Endodermal cell (in vitro differentiated cells): ENCODE data around the gene LYST. TPM values are rescaled to one million over a fixed set of nuclear protein-coding genes. Genes with fewer than 3 reads are reported as not detected.

Source experiments
- DNase-seq: peaks from one replicate; pipeline ENCODE4 v3.0.0-alpha.2; 2017
- H3K27ac ChIP-seq: 2 replicates; pipeline ENCODE4 v1.5.1; 2013; ENCODE audit warnings: mild to moderate bottlenecking, low read depth, low read length, moderate library complexity
- H3K27me3 ChIP-seq: 2 replicates; pipeline ENCODE4 v1.6.1; 2013; ENCODE audit warnings: mild to moderate bottlenecking, low read length, moderate library complexity; ENCODE audit not compliant: insufficient read depth, control insufficient read depth, poor library complexity, severe bottlenecking
- H3K36me3 ChIP-seq: 2 replicates; pipeline ENCODE4 v1.7.0; 2013; ENCODE audit warnings: mild to moderate bottlenecking, low read length, moderate library complexity; ENCODE audit not compliant: control insufficient read depth, insufficient read depth
- H3K4me1 ChIP-seq: one replicate; pipeline ENCODE4 v1.7.0; 2013; ENCODE audit warnings: low read length; ENCODE audit not compliant: control insufficient read depth, insufficient read depth
- H3K4me3 ChIP-seq: 2 replicates; pipeline ENCODE4 v1.5.1; 2013; ENCODE audit warnings: mild to moderate bottlenecking, low read length, moderate library complexity
- H3K9ac ChIP-seq: 2 replicates; pipeline ENCODE4 v1.6.1; 2013; ENCODE audit warnings: mild to moderate bottlenecking, low read length, moderate library complexity; ENCODE audit not compliant: poor library complexity, severe bottlenecking; ENCODE audit errors: extremely low read depth
- H3K9me3 ChIP-seq: 2 replicates; pipeline ENCODE4 v1.6.1; 2013; ENCODE audit warnings: mild to moderate bottlenecking, low read length, moderate library complexity; ENCODE audit not compliant: control insufficient read depth
- H3K27ac Mint-ChIP-seq: 2 replicates; pipeline ENCODE4 v1.8.0; 2020; ENCODE audit warnings: mixed read lengths
- H3K27me3 Mint-ChIP-seq: 2 replicates; pipeline ENCODE4 v1.8.0; 2021; ENCODE audit warnings: mild to moderate bottlenecking, mixed read lengths; ENCODE audit not compliant: insufficient read depth
- H3K36me3 Mint-ChIP-seq: 2 replicates; pipeline ENCODE4 v1.8.0; 2020; ENCODE audit warnings: low read depth, mixed read lengths
- H3K4me1 Mint-ChIP-seq: 2 replicates; pipeline ENCODE4 v1.8.0; 2020; ENCODE audit warnings: mixed read lengths
- H3K4me3 Mint-ChIP-seq: 2 replicates; pipeline ENCODE4 v1.8.0; 2020; ENCODE audit warnings: mild to moderate bottlenecking, moderate library complexity, mixed read lengths
- H3K9me3 Mint-ChIP-seq: 2 replicates; pipeline ENCODE4 v1.8.0; 2020; ENCODE audit warnings: mild to moderate bottlenecking, mixed read lengths
- WGBS, 2 experiments: methylation state at CpG; one replicate each; pipeline versions ENCODE4 v1.1.5 to v1.1.7; 2013; ENCODE audit warnings: missing lambda C conversion rate in 2 of 2, mixed read lengths in 1 of 2; ENCODE audit not compliant: insufficient coverage in 1 of 2, insufficient read length in 1 of 2; 5-methylcytosine and 5-hydroxymethylcytosine counted together
- total RNA-seq, 2 donors: library from RNA; stranded (reverse); fragmentation: NEBNext Ultra II Directional in 1 of 2; extraction: Animal tissue kit (Norgen Biotek cat#: 25700) in 1 of 2; gene quantifications; 2 replicates in 1 of 2; 3 replicates in 1 of 2; pipeline ENCODE4 v1.2.1, GENCODE V29; 2021
- TF ChIP-seq, protein P1 (sequence below): fragments of 200-600 bp; sonication (generic); conservative IDR thresholded peaks from 2 replicates; pipeline ENCODE4 v1.5.0; 2021; ENCODE audit warnings: antibody characterized with exemption, mild to moderate bottlenecking

The LYST gene
- total RNA-seq, 2 donors from 2014 or later, result 2.5 to 6.8 TPM

DNA sequence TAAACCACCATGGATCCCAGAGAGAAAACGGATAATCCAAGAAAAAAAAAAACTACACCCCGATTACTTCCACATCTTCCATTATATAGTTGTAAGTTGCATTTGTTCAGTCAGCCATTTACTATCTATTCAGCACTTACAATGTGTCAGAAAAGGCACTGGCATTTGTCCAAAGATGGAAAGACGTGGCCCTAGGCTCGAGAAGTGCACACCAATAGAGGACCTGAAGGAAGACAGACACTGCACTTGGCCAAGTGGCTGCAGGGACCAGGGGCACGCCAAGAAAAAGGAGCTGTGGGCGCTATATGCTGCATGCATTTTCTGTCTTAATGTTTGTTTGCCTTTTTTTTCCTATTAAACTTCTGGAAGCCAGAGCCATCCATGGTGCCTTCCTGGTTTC is 45.2 kb upstream of the LYST start:
- Histone ChIP-seq H3K4me3 (no peak overlapping the region), H3K27ac (no peak overlapping the region), H3K27me3 (no peaks in the 10 kb centered on the region), H3K36me3 (no peaks in the 10 kb centered on the region), H3K4me1 (no peaks in the 10 kb centered on the region), H3K9ac (no peak overlapping the region), H3K9me3 (no peaks in the 10 kb centered on the region)
- Mint-ChIP-seq H3K4me1 (no peaks in the 10 kb centered on the region), H3K36me3 (no peaks in the 10 kb centered on the region), H3K4me3 (no peak overlapping the region), H3K27me3 (no peaks in the 10 kb centered on the region), H3K9me3 (no peaks in the 10 kb centered on the region), H3K27ac (no peak overlapping the region)
- 89 to 95% methylated on average over 4 to 6 of the region's 6 CpGs for WGBS, 2 experiments
- DNase-seq, result no peak
- TF ChIP-seq, protein P1, sequence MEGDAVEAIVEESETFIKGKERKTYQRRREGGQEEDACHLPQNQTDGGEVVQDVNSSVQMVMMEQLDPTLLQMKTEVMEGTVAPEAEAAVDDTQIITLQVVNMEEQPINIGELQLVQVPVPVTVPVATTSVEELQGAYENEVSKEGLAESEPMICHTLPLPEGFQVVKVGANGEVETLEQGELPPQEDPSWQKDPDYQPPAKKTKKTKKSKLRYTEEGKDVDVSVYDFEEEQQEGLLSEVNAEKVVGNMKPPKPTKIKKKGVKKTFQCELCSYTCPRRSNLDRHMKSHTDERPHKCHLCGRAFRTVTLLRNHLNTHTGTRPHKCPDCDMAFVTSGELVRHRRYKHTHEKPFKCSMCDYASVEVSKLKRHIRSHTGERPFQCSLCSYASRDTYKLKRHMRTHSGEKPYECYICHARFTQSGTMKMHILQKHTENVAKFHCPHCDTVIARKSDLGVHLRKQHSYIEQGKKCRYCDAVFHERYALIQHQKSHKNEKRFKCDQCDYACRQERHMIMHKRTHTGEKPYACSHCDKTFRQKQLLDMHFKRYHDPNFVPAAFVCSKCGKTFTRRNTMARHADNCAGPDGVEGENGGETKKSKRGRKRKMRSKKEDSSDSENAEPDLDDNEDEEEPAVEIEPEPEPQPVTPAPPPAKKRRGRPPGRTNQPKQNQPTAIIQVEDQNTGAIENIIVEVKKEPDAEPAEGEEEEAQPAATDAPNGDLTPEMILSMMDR, result no peak

DNA sequence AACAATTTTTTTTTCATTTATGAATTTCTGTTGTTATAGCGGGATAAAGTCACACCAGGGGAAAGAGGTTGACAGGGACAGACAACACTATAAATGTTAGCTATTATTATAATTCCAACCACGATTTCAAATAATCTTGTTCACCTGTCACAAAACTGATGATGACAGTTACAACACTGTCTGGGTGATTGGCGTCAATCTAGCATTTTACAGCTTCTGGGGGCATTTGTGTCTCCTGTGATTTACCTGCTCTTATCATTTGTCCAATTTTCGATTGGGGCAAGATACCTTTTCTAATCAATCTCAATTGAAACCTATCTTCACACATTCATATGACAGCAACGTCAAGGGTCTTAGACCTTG is 44.6 kb upstream of the LYST start:
- Mint-ChIP-seq H3K4me1 (no peaks in the 10 kb centered on the region), H3K4me3 (no peak overlapping the region), H3K36me3 (no peaks in the 10 kb centered on the region), H3K9me3 (no peaks in the 10 kb centered on the region), H3K27ac (no peak overlapping the region), H3K27me3 (no peaks in the 10 kb centered on the region)
- H3K4me1 ChIP-seq, result no peaks in the 10 kb centered on the region
- H3K9ac ChIP-seq, result no peak overlapping the region
- WGBS, 2 experiments, result 78 to 92% methylated on average over 3 to 5 of the region's 5 CpGs
- no peaks in the 10 kb centered on the region for H3K9me3 ChIP-seq
- H3K36me3 ChIP-seq, result no peaks in the 10 kb centered on the region
- H3K4me3 ChIP-seq, result no peak overlapping the region
- TF ChIP-seq, protein P1, result no peak
- no peak for DNase-seq
- H3K27ac ChIP-seq, result no peak overlapping the region
- no peaks in the 10 kb centered on the region for H3K27me3 ChIP-seq

DNA sequence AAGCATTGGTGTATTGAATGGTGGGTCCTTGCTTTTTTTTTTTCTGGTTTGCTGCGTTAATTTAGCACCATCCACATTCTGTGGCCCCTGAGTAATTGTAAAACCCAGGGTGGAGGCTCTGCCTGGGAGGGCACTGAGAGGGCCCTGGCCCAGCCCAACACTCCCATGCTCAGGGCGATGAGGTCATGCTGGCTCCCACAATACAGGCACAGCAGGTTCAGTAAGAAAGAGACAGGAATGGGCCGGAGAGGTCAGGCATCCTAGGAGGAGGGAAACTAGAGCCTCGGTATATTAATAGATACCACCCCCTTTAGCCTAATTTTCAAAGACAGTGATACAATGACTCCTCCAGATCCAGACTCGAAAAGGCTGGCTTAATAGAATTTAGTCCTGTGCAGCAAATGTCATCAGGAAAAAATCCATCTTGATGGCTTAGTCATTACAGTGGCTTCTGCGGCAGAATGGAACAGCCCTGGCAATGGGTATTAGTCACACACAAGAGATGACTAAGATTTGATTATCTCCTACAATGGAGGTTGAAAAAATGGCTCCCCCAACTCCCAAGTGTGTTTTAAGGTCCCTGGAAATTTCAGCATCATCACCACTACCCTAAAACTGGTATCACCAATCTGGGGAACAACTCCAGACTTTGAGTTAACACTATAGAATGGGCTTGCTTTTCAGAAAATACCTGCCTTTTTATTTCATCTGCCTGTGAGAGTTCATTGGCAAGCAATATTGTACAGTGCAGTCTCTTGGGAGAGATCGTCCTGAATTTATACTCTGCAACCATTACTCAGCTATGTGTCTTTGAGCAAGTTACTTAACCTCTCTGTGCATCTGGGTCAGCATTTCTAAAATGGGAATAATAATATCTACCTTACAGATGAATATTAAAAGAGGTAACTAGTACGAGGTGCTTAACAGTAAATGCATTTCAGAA is 43.9 kb upstream of the LYST start:
- WGBS, 2 experiments, result 20 to 58% methylated on average over 5 to 8 of the region's 8 CpGs
- H3K27me3 Mint-ChIP-seq, result no peaks in the 10 kb centered on the region
- H3K4me3 Mint-ChIP-seq, result no peak overlapping the region
- Histone ChIP-seq H3K27me3 (no peaks in the 10 kb centered on the region), H3K27ac (peak overlapping the region; percentile 3), H3K36me3 (no peaks in the 10 kb centered on the region), H3K9ac (no peak overlapping the region), H3K9me3 (no peaks in the 10 kb centered on the region), H3K4me1 (no peaks in the 10 kb centered on the region), H3K4me3 (no peak overlapping the region)
- no peak overlapping the region for H3K27ac Mint-ChIP-seq
- no peaks in the 10 kb centered on the region for H3K4me1 Mint-ChIP-seq
- peak; percentile 81 for DNase-seq
- H3K36me3 Mint-ChIP-seq, result no peaks in the 10 kb centered on the region
- no peaks in the 10 kb centered on the region for H3K9me3 Mint-ChIP-seq
- TF ChIP-seq, protein P1, result no peak
